BE2C (cell line): ENCODE results near the gene CARD10.

Source experiments
- DNase-seq: peaks from one replicate; pipeline ENCODE4 v3.0.0-alpha.2; 2020
- H3K27me3 ChIP-seq: fragments of 250-450 bp; sonication (Bioruptor Pico); 2 replicates; pipeline ENCODE4 v1.5.1; 2020; ENCODE audit warnings: mild to moderate bottlenecking
- H3K36me3 ChIP-seq: fragments of 250-450 bp; sonication (Bioruptor Pico); 2 replicates; pipeline ENCODE4 v1.5.1; 2020; ENCODE audit warnings: mild to moderate bottlenecking
- H3K4me1 ChIP-seq: fragments of 250-450 bp; sonication (Bioruptor Pico); 2 replicates; pipeline ENCODE4 v1.5.1; 2020
- H3K4me3 ChIP-seq: 2 replicates; pipeline ENCODE4 v1.5.1; 2011; ENCODE audit warnings: low read depth, low read length
- H3K9me3 ChIP-seq: fragments of 250-450 bp; sonication (Bioruptor Pico); 2 replicates; pipeline ENCODE4 v1.5.1; 2020
- TF ChIP-seq, protein P1 (sequence below): IDR thresholded peaks from 2 replicates; pipeline ENCODE4 v1.5.1; 2012; ENCODE audit warnings: mild to moderate bottlenecking, low read depth, low read length

Gene CARD10

DNA sequence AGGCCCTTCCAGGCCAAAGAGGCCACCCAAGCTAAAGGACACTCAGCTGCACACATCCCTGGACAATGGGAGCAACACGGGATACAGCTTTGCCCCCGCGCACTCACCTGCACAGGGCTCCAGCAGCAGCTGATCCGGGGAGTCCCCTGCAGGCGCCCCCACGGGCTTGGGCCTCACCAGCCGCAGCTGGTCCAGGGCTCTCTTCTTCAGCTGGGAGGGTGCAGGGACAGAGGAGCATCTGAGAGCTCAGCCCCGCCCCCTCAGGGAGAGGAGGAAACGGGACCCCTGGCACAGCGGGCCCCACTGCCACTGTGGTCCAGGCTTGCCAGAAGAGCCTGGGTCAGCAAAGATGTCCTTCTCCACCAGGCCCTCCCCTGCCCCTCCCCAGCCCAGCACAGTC lies 25.2 kb downstream of the CARD10 start:
- no peak for DNase-seq
- Histone ChIP-seq H3K4me1 (peaks cover 5% of the 10 kb centered on the region; the same call in 1 of the 2 replicates), H3K9me3 (no peaks in the 10 kb centered on the region), H3K36me3 (no peaks in the 10 kb centered on the region), H3K4me3 (no peak overlapping the region), H3K27me3 (no peaks in the 10 kb centered on the region)
- TF ChIP-seq, protein P1, sequence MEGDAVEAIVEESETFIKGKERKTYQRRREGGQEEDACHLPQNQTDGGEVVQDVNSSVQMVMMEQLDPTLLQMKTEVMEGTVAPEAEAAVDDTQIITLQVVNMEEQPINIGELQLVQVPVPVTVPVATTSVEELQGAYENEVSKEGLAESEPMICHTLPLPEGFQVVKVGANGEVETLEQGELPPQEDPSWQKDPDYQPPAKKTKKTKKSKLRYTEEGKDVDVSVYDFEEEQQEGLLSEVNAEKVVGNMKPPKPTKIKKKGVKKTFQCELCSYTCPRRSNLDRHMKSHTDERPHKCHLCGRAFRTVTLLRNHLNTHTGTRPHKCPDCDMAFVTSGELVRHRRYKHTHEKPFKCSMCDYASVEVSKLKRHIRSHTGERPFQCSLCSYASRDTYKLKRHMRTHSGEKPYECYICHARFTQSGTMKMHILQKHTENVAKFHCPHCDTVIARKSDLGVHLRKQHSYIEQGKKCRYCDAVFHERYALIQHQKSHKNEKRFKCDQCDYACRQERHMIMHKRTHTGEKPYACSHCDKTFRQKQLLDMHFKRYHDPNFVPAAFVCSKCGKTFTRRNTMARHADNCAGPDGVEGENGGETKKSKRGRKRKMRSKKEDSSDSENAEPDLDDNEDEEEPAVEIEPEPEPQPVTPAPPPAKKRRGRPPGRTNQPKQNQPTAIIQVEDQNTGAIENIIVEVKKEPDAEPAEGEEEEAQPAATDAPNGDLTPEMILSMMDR = no peak

DNA sequence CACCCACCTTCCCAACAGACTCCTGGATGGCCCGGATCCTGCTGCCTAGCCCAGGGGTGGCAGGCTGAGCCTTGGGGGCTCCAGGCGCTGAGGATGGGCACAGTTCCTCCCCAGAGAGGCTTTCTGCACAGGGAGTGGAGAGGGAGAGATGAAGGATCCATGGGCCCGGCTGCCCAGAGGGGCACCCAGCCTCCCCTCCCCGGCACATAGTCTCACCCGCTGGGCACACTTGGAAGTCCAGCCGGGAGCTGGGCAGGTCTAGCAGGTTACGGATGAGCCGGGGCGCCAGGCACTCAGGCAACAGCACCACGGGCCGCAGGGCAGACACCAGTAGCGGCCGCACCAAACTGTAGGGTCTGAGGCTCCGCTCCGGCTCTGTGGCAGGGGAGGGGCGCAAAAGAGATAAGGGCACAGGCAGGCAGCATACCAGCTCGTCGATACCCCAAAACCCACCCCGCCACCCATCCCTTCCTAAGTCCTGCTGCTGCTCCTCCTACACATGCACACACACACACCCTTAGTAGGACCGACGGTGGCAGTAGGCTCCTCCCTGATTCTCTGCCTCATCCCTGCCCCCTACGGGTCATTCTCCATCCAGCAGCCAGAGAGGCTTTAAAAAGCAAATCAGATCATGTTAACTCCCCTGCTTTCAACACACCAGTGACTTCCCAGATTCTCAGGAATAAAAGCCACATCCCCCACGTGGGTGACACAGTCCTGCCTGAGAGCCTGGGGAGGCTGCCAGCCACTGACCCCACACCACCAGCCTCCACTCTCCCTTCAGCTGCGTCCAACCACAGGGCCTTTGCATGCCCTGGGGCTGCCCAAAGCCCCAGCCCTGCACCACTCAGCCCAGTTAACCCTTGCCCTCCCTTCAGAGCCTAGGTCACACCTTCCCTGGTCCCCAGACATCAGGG lies 26.5 kb downstream of the CARD10 start:
- TF ChIP-seq, protein P1 = peak; percentile 64
- DNase-seq = peak; percentile 48

DNA sequence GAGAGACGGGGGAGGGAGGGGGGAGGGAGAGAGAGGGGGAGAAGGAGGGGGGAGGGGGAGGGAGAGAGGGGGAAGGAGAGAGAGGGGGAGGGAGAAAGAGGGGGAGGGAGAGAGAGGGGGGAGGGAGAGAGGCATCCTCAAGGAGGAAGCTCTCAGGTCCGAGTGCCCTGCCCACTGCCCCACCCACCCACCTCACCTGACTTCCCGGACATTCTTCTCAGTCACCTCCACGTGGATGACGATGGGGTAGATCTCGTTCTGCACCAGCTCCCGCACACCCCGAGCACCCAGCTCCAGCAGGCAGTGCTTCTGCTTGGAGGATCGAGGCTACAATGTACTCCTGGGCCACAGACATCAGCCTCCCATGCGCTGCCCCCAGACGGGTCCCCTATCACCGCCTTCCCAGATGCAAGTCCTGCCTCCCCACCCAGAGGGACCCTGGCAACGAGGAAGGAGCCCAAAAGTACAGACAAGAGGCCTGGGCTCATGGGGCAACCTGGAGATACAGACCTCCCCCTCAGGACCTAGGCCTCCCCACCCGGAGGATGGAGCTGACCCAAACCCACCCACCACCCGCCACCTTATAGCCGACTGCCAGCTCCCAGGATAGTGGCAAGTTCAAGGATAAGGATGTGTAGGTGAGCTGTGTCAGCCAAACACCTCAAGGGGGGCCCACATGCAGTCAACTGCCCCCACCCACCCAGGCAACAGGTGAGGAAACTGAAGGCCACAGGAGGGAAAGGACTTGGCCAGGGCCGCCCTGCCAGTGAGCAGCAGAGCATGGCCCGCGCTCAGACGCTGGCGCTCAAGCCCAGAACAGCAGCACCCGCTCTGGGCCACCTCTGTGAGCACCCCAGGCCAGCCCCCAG lies 27.4 kb downstream of the CARD10 start:
- TF ChIP-seq, protein P1 = no peak
- H3K4me3 ChIP-seq = no peak overlapping the region
- no peak for DNase-seq
- H3K36me3 ChIP-seq = no peaks in the 10 kb centered on the region
- H3K4me1 ChIP-seq = no peaks in the 10 kb centered on the region
- no peaks in the 10 kb centered on the region for H3K27me3 ChIP-seq
- H3K9me3 ChIP-seq = no peaks in the 10 kb centered on the region

More for the DNA sequence above, 26.5 kb downstream of the CARD10 start:
- Histone ChIP-seq H3K4me1 (no peaks in the 10 kb centered on the region; the same call in 1 of the 2 replicates), H3K4me3 (no peak overlapping the region), H3K27me3 (no peaks in the 10 kb centered on the region), H3K9me3 (no peaks in the 10 kb centered on the region), H3K36me3 (no peaks in the 10 kb centered on the region)

DNA sequence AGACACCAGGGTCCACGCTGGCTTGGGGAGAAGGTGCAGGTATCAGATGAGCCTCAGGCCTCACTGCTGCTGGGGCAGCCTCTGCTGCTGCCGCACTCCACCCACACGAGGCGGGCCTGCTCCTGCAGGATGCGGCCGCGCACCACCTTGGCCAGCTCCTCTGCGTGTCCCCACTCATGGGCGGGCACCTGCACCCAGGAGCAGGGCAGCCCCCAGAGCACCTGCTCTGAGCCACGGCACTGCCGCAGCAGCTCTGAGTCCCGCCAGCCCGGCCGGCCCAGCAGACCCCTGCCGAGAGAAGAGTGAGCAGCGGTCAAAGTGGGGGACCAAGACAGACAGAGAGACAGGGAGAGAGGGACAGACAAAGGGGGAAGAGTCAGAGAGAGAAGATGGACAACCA lies 28.1 kb downstream of the CARD10 start:
- Histone ChIP-seq H3K4me1 (no peaks in the 10 kb centered on the region), H3K9me3 (no peaks in the 10 kb centered on the region), H3K27me3 (no peaks in the 10 kb centered on the region), H3K4me3 (no peak overlapping the region), H3K36me3 (no peaks in the 10 kb centered on the region)
- TF ChIP-seq, protein P1 = no peak
- no peak for DNase-seq

DNA sequence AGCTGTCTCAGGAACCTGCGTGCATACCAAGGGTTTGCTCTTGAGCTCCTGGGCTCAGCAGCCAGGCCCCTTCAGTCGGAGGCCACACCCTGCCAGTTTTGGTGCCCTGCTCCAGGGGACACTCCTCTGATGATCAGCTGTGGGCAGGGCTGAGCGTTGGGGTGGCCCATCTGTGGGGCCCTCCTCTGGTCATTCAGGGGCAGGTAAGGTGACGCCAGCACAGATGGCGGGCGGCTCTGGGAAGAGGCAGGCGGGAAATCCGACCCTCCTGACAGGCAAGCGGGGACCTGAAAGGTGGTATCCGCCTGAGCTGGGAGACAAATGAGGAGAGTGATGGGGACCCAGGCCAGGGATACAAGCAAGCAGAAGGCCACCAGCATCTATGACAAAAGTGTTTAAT lies 29.2 kb downstream of the CARD10 start:
- TF ChIP-seq, protein P1 = no peak
- H3K36me3 ChIP-seq = no peaks in the 10 kb centered on the region
- H3K9me3 ChIP-seq = no peaks in the 10 kb centered on the region
- no peaks in the 10 kb centered on the region for H3K4me1 ChIP-seq
- H3K27me3 ChIP-seq = no peaks in the 10 kb centered on the region
- H3K4me3 ChIP-seq = no peak overlapping the region
- DNase-seq = no peak
